ENCODE measurements around the gene TEAD3.

The TEAD3 gene

GRCh38 chr6:35452183-35453090 is 44.4 kb downstream of the TEAD3 start, which contains the start of gene FANCE:
FANCE (plus strand) TSS chr6:35452338; CDS start chr6:35452546, 208 bp downstream.
- TF ChIP-seq YY1 (IDR thresholded peaks at IDR 0.05; ENCODE audit: low read depth) (no peak; the same call in 1 of the 2 replicates), FOXM1 (IDR thresholded peaks at IDR 0.05; ENCODE audit: borderline replicate concordance, low read depth) (no peak), ZBTB7A (IDR thresholded peaks at IDR 0.05; ENCODE audit: low read depth) (peak; percentile 73; the same call in 1 of the 2 replicates), EGR1 (IDR thresholded peaks at IDR 0.05) (no peak; the same call in 1 of the 2 replicates), RAD21 (IDR thresholded peaks at IDR 0.05; ENCODE audit: low read depth) (no peak), CREB1 (IDR thresholded peaks at IDR 0.05; ENCODE audit: low read depth) (no peak), USF1 (IDR thresholded peaks at IDR 0.05) (peak; percentile 22; the same call in 1 of the 2 replicates), TAF1 (IDR thresholded peaks at IDR 0.05; ENCODE audit: low read depth) (peak; percentile 46; the same call in 1 of the 2 replicates), TCF12 (IDR thresholded peaks at IDR 0.05; ENCODE audit: low read depth) (peak; percentile 41; the same call in 1 of the 2 replicates), NFIC (IDR thresholded peaks at IDR 0.05) (peak; percentile 53), EP300 (IDR thresholded peaks at IDR 0.05; ENCODE audit: borderline replicate concordance) (0 out of 2 replicates have a peak, but pooled peaks have one; percentile 33), TEAD4 (IDR thresholded peaks at IDR 0.05) (no peak), CEBPB (IDR thresholded peaks at IDR 0.05) (no peak)
- TF ChIP-seq, protein P1, sequence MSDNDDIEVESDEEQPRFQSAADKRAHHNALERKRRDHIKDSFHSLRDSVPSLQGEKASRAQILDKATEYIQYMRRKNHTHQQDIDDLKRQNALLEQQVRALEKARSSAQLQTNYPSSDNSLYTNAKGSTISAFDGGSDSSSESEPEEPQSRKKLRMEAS (IDR thresholded peaks at IDR 0.05) = peak; percentile 83
- TF ChIP-seq, protein P2, sequence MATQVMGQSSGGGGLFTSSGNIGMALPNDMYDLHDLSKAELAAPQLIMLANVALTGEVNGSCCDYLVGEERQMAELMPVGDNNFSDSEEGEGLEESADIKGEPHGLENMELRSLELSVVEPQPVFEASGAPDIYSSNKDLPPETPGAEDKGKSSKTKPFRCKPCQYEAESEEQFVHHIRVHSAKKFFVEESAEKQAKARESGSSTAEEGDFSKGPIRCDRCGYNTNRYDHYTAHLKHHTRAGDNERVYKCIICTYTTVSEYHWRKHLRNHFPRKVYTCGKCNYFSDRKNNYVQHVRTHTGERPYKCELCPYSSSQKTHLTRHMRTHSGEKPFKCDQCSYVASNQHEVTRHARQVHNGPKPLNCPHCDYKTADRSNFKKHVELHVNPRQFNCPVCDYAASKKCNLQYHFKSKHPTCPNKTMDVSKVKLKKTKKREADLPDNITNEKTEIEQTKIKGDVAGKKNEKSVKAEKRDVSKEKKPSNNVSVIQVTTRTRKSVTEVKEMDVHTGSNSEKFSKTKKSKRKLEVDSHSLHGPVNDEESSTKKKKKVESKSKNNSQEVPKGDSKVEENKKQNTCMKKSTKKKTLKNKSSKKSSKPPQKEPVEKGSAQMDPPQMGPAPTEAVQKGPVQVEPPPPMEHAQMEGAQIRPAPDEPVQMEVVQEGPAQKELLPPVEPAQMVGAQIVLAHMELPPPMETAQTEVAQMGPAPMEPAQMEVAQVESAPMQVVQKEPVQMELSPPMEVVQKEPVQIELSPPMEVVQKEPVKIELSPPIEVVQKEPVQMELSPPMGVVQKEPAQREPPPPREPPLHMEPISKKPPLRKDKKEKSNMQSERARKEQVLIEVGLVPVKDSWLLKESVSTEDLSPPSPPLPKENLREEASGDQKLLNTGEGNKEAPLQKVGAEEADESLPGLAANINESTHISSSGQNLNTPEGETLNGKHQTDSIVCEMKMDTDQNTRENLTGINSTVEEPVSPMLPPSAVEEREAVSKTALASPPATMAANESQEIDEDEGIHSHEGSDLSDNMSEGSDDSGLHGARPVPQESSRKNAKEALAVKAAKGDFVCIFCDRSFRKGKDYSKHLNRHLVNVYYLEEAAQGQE (IDR thresholded peaks at IDR 0.05; ENCODE audit: low read depth) = no peak

GRCh38 chr6:35451354-35452182 is 45.3 kb downstream of the TEAD3 start:
- peak; percentile 49 for TF ChIP-seq EGR1 (IDR thresholded peaks at IDR 0.05)
- TF ChIP-seq TEAD4 (IDR thresholded peaks at IDR 0.05) = no peak
- peak; percentile 16; the same call in 1 of the 2 replicates for TF ChIP-seq ZBTB7A (IDR thresholded peaks at IDR 0.05; ENCODE audit: low read depth)
- TF ChIP-seq TAF1 (IDR thresholded peaks at IDR 0.05; ENCODE audit: low read depth) = no peak
- TF ChIP-seq RAD21 (IDR thresholded peaks at IDR 0.05; ENCODE audit: low read depth) = no peak
- peak; percentile 26; the same call in 1 of the 2 replicates for TF ChIP-seq NFIC (IDR thresholded peaks at IDR 0.05)

- TF ChIP-seq, protein P1 (IDR thresholded peaks at IDR 0.05) = no peak
- peak; percentile 94 for TF ChIP-seq RAD21 (IDR thresholded peaks at IDR 0.05; ENCODE audit: low read depth)
Observed at GRCh38 chr6:35449287-35449881, 47.5 kb downstream of the TEAD3 start.

DNA sequence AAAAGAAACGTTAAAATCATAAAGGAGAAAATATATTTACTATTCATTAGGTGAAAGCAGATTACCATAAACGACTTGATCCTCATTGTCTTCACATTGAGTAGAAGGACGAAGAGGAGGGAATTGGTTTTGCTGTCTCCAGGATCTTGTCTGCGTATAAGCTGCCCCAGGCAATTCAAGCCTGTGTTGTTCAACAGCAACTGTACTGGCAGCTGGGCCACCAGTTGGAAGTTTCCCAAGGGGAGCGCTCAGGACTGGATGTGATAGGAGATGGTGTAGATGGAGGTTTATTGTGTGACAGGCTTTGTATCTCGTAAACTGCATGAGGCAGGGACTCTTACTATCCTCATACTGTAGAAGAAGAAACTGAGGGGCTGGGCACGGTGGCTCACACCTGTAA is 48.7 kb downstream of the TEAD3 start:
- TF ChIP-seq TAF1 (IDR thresholded peaks at IDR 0.05; ENCODE audit: low read depth) (no peak), EP300 (IDR thresholded peaks at IDR 0.05; ENCODE audit: borderline replicate concordance) (no peak), TEAD4 (IDR thresholded peaks at IDR 0.05) (no peak), RAD21 (IDR thresholded peaks at IDR 0.05; ENCODE audit: low read depth) (no peak), TCF12 (IDR thresholded peaks at IDR 0.05; ENCODE audit: low read depth) (no peak), NFIC (IDR thresholded peaks at IDR 0.05) (no peak), CREB1 (IDR thresholded peaks at IDR 0.05; ENCODE audit: low read depth) (no peak), FOXM1 (IDR thresholded peaks at IDR 0.05; ENCODE audit: borderline replicate concordance, low read depth) (no peak), ZBTB7A (IDR thresholded peaks at IDR 0.05; ENCODE audit: low read depth) (no peak), CEBPB (IDR thresholded peaks at IDR 0.05) (no peak), EGR1 (IDR thresholded peaks at IDR 0.05) (no peak)
- TF ChIP-seq, protein P2 (IDR thresholded peaks at IDR 0.05; ENCODE audit: low read depth) = no peak
- TF ChIP-seq, protein P1 (IDR thresholded peaks at IDR 0.05) = no peak

- TF ChIP-seq TEAD4 (IDR thresholded peaks at IDR 0.05) = no peak
- TF ChIP-seq TAF1 (IDR thresholded peaks at IDR 0.05; ENCODE audit: low read depth) = no peak
- no peak for TF ChIP-seq RAD21 (IDR thresholded peaks at IDR 0.05; ENCODE audit: low read depth)
- TF ChIP-seq EGR1 (IDR thresholded peaks at IDR 0.05) = no peak
- no peak for TF ChIP-seq NFIC (IDR thresholded peaks at IDR 0.05)
- no peak for TF ChIP-seq USF1 (IDR thresholded peaks at IDR 0.05)
- no peak for TF ChIP-seq TCF12 (IDR thresholded peaks at IDR 0.05; ENCODE audit: low read depth)
- TF ChIP-seq YY1 (IDR thresholded peaks at IDR 0.05; ENCODE audit: low read depth) = no peak
- no peak for TF ChIP-seq CEBPB (IDR thresholded peaks at IDR 0.05)
- TF ChIP-seq, protein P2 (IDR thresholded peaks at IDR 0.05; ENCODE audit: low read depth) = no peak
- TF ChIP-seq ZBTB7A (IDR thresholded peaks at IDR 0.05; ENCODE audit: low read depth) = no peak
- no peak for TF ChIP-seq EP300 (IDR thresholded peaks at IDR 0.05; ENCODE audit: borderline replicate concordance)
- no peak for TF ChIP-seq FOXM1 (IDR thresholded peaks at IDR 0.05; ENCODE audit: borderline replicate concordance, low read depth)
- TF ChIP-seq, protein P1 (IDR thresholded peaks at IDR 0.05) = no peak
- no peak for TF ChIP-seq CREB1 (IDR thresholded peaks at IDR 0.05; ENCODE audit: low read depth)
Observed at GRCh38 chr6:35445691-35446090, 51.2 kb downstream of the TEAD3 start.
